H1 (cell line): ENCODE measurements around the gene PLK1. TPM values are rescaled to one million over a fixed set of nuclear protein-coding genes. Genes with fewer than 3 reads are reported as not detected.

ENCODE experiments used
- CTCF ChIA-PET: fragments of 300-600 bp; sonication (Branson Sonifier 250); formaldehyde crosslinking; loops from one replicate; lab custom pipeline; 2021; ENCODE audit not compliant: partially characterized antibody; lab: Charles Lee
- POLR2A ChIA-PET: fragments of 300-600 bp; sonication (Branson Sonifier 250); formaldehyde crosslinking; loops from one replicate; lab custom pipeline; 2021; ENCODE audit warnings: inconsistent platforms; ENCODE audit not compliant: partially characterized antibody; lab: Charles Lee
- DNase-seq, 2 experiments: peaks; one replicate each; pipeline versions ENCODE4 v3.0.0 to v3.0.0-alpha.2; 2010 to 2022; ENCODE audit warnings: low spot score in 2 of 2, low read depth in 1 of 2, mixed read lengths in 1 of 2
- FAIRE-seq: peaks from 2 replicates; lab custom pipeline; 2011; peaks lifted over from hg19 to GRCh38; lab: Jason Lieb, UNC
- H2AFZ ChIP-seq: 2 replicates; pipeline ENCODE4 v1.8.1; 2012; ENCODE audit warnings: low read length, inconsistent platforms
- H2AK5ac ChIP-seq: 2 replicates; pipeline ENCODE4 v1.6.1; 2013; ENCODE audit warnings: low read depth, low read length
- H2BK120ac ChIP-seq: replicated peaks from 2 replicates; pipeline ENCODE3; 2013; ENCODE audit warnings: low read depth, low read length, inconsistent platforms
- H2BK12ac ChIP-seq: 2 replicates; pipeline ENCODE4 v1.6.1; 2013; ENCODE audit warnings: low read depth, low read length
- H2BK15ac ChIP-seq: 2 replicates; pipeline ENCODE4 v1.6.1; 2013; ENCODE audit warnings: low read length
- H2BK20ac ChIP-seq: 2 replicates; pipeline ENCODE4 v1.6.1; 2013; ENCODE audit warnings: low read length
- H2BK5ac ChIP-seq: 2 replicates; pipeline ENCODE4 v1.6.1; 2013; ENCODE audit warnings: low read depth, low read length
- H3K14ac ChIP-seq: 2 replicates; pipeline ENCODE4 v1.6.1; 2013; ENCODE audit warnings: inconsistent platforms; ENCODE audit not compliant: insufficient read length
- H3K18ac ChIP-seq: 2 replicates; pipeline ENCODE4 v1.6.1; 2013; ENCODE audit warnings: low read length; ENCODE audit errors: extremely low read depth
- H3K23ac ChIP-seq: 2 replicates; pipeline ENCODE4 v1.6.1; 2013; ENCODE audit warnings: inconsistent platforms; ENCODE audit not compliant: insufficient read length
- H3K23me2 ChIP-seq: 2 replicates; pipeline ENCODE4 v1.6.1; 2013; ENCODE audit warnings: low read depth, low read length
- H3K27ac ChIP-seq: 2 replicates; pipeline ENCODE4 v1.6.1; 2011; ENCODE audit warnings: low read depth, low read length, inconsistent platforms
- H3K27me3 ChIP-seq, 4 experiments: replicated peaks in 1 of 4; 1 replicate in 1 of 4; 2 replicates in 3 of 4; pipeline versions ENCODE4 v1.6.1 to v1.8.1; 2011 to 2013; ENCODE audit warnings: low read length in 3 of 4, mild to moderate bottlenecking in 3 of 4, inconsistent platforms in 2 of 4, mixed read lengths in 2 of 4, moderate library complexity in 1 of 4; ENCODE audit not compliant: control insufficient read depth in 3 of 4, insufficient read depth in 3 of 4; ENCODE audit errors: extremely low read depth in 1 of 4
- H3K36me3 ChIP-seq, 4 experiments: 2 replicates each; pipeline versions ENCODE4 v1.6.1 to v1.8.1; 2011 to 2013; ENCODE audit warnings: mild to moderate bottlenecking in 4 of 4, low read length in 3 of 4, moderate library complexity in 2 of 4, control low read depth in 1 of 4, inconsistent platforms in 1 of 4; ENCODE audit not compliant: insufficient read depth in 4 of 4, control insufficient read depth in 2 of 4
- H3K4ac ChIP-seq: replicated peaks from 2 replicates; pipeline ENCODE3; 2013; ENCODE audit warnings: low read length, low read depth, mixed read lengths, inconsistent platforms; ENCODE audit not compliant: insufficient read length
- H3K4me1 ChIP-seq, 4 experiments: replicated peaks in 1 of 4; 1 replicate in 1 of 4; 2 replicates in 3 of 4; pipeline versions ENCODE4 v1.6.1 to v1.8.1; 2011 to 2013; ENCODE audit warnings: low read length in 3 of 4, inconsistent platforms in 2 of 4, mixed read lengths in 1 of 4; ENCODE audit not compliant: insufficient read depth in 4 of 4, control insufficient read depth in 3 of 4
- H3K4me2 ChIP-seq, 2 experiments: 2 replicates each; pipeline versions ENCODE4 v1.6.1 to v1.8.1; 2011 to 2013; ENCODE audit warnings: low read depth in 2 of 2, low read length in 2 of 2, control low read depth in 1 of 2, inconsistent platforms in 1 of 2, mild to moderate bottlenecking in 1 of 2; ENCODE audit not compliant: insufficient read depth in 1 of 2
- H3K4me3 ChIP-seq, 4 experiments: fragments of 200-600, 300-600 bp in 1 of 4; sonication (generic), shearing (Covaris generic), sonication (Bioruptor Twin) in 1 of 4; 2 replicates each; pipeline versions ENCODE4 v1.5.1 to v1.8.1; 2011 to 2016; ENCODE audit warnings: low read length in 4 of 4, low read depth in 3 of 4, control low read depth in 2 of 4, inconsistent platforms in 2 of 4, mild to moderate bottlenecking in 2 of 4, mixed read lengths in 1 of 4, moderate library complexity in 1 of 4; ENCODE audit not compliant: insufficient read depth in 2 of 4; ENCODE audit errors: extremely low read depth in 1 of 4
- H3K56ac ChIP-seq: replicated peaks from 2 replicates; pipeline ENCODE3; 2013; ENCODE audit warnings: low read depth, mild to moderate bottlenecking, mixed read lengths, low read length, inconsistent platforms; ENCODE audit not compliant: insufficient read length
- H3K79me1 ChIP-seq: 2 replicates; pipeline ENCODE4 v1.6.1; 2013; ENCODE audit warnings: low read depth, low read length, control low read depth
- H3K79me2 ChIP-seq, 2 experiments: 2 replicates each; pipeline versions ENCODE4 v1.6.1 to v1.8.1; 2012 to 2013; ENCODE audit warnings: low read length in 2 of 2, mild to moderate bottlenecking in 2 of 2, inconsistent platforms in 1 of 2; ENCODE audit not compliant: insufficient read depth in 2 of 2, control insufficient read depth in 1 of 2
- H3K9ac ChIP-seq, 4 experiments: replicated peaks in 1 of 4; 1 replicate in 1 of 4; 2 replicates in 3 of 4; pipeline versions ENCODE4 v1.6.1 to v1.8.1; 2011 to 2013; ENCODE audit warnings: low read depth in 3 of 4, low read length in 3 of 4, control low read depth in 2 of 4, mild to moderate bottlenecking in 2 of 4, moderate library complexity in 2 of 4, inconsistent platforms in 1 of 4; ENCODE audit errors: extremely low read depth in 1 of 4
- H3K9me3 ChIP-seq, 2 experiments: 2 replicates each; pipeline versions ENCODE4 v1.6.1 to v1.8.1; 2012 to 2013; ENCODE audit warnings: mild to moderate bottlenecking in 2 of 2, moderate library complexity in 2 of 2, control low read depth in 1 of 2, inconsistent platforms in 1 of 2, low read depth in 1 of 2, low read length in 1 of 2, mixed read lengths in 1 of 2; ENCODE audit not compliant: insufficient read depth in 2 of 2
- H4K20me1 ChIP-seq, 2 experiments: replicated peaks in 1 of 2; 2 replicates each; pipeline versions ENCODE3 to v1.8.1; 2011 to 2013; ENCODE audit warnings: inconsistent platforms in 2 of 2, low read length in 2 of 2, mild to moderate bottlenecking in 1 of 2; ENCODE audit not compliant: insufficient read depth in 2 of 2, control insufficient read depth in 1 of 2
- H4K5ac ChIP-seq: 2 replicates; pipeline ENCODE4 v1.6.1; 2013; ENCODE audit warnings: low read length, low read depth, mixed read lengths, inconsistent platforms; ENCODE audit not compliant: insufficient read length
- H4K8ac ChIP-seq: 2 replicates; pipeline ENCODE4 v1.8.0; 2013; ENCODE audit warnings: mild to moderate bottlenecking, moderate library complexity, low read length, inconsistent platforms; ENCODE audit not compliant: insufficient read depth; ENCODE audit errors: extremely low read depth
- H4K91ac ChIP-seq: replicated peaks from 2 replicates; pipeline ENCODE3; 2013; ENCODE audit warnings: low read length, mixed read lengths, inconsistent platforms; ENCODE audit not compliant: insufficient read length
- BRCA1 ChIP-seq: IDR thresholded peaks from 2 replicates; pipeline ENCODE4 v1.6.1; 2012; ENCODE audit warnings: low read depth, low read length, improper control_type of control experiment
- CBX8 ChIP-seq: fragments of 300-800, 300-1000 bp; sonication (generic); IDR thresholded peaks from 2 replicates; pipeline ENCODE4 v1.7.1; 2016; ENCODE audit warnings: low read depth, low read length, borderline replicate concordance
- CEBPB ChIP-seq: IDR thresholded peaks from 2 replicates; pipeline ENCODE4 v1.6.1; 2012; ENCODE audit warnings: low read depth, low read length
- EGR1 ChIP-seq: IDR thresholded peaks from 2 replicates; pipeline ENCODE4 v1.6.1; 2011; ENCODE audit warnings: low read depth, low read length, borderline replicate concordance
- KDM1A ChIP-seq: fragments of 200-600, 300-600 bp; sonication (generic); IDR thresholded peaks from 2 replicates; pipeline ENCODE4 v1.7.1; 2016; ENCODE audit warnings: mild to moderate bottlenecking, low read length, borderline replicate concordance
- NRF1 ChIP-seq: IDR thresholded peaks from 2 replicates; pipeline ENCODE4 v1.6.1; 2011; ENCODE audit warnings: mild to moderate bottlenecking, low read depth, low read length, improper control_type of control experiment
- POLR2AphosphoS5 ChIP-seq: IDR thresholded peaks from 2 replicates; pipeline ENCODE4 v1.6.1; 2011; ENCODE audit warnings: low read depth, low read length
- RAD21 ChIP-seq, 2 experiments: IDR thresholded peaks in 1 of 2; conservative IDR thresholded peaks in 1 of 2; 2 replicates each; pipeline ENCODE4 v1.6.1; 2011; ENCODE audit warnings: low read depth in 2 of 2, low read length in 2 of 2, improper control_type of control experiment in 1 of 2, inconsistent platforms in 1 of 2, mild to moderate bottlenecking in 1 of 2, moderate library complexity in 1 of 2
- SIRT6 ChIP-seq: IDR thresholded peaks from one replicate; pipeline ENCODE4 v1.7.1; 2012; ENCODE audit warnings: low read length, inconsistent platforms
- SP2 ChIP-seq: IDR thresholded peaks from 2 replicates; pipeline ENCODE4 v1.6.1; 2012; ENCODE audit warnings: mild to moderate bottlenecking, low read length, inconsistent platforms
- SUZ12 ChIP-seq: fragments of 200-600 bp; sonication (generic); IDR thresholded peaks from 2 replicates; pipeline ENCODE4 v1.6.1; 2012; ENCODE audit warnings: mild to moderate bottlenecking, inconsistent platforms, low read length, moderate library complexity, mixed read lengths
- TAF1 ChIP-seq: IDR thresholded peaks from 2 replicates; pipeline ENCODE4 v1.6.1; 2011; ENCODE audit warnings: mild to moderate bottlenecking, low read depth, low read length
- TAF7 ChIP-seq: optimal IDR thresholded peaks from 2 replicates; pipeline ENCODE3; 2011; ENCODE audit warnings: low read depth, mild to moderate bottlenecking, inconsistent platforms, low read length, moderate library complexity, borderline replicate concordance
- WGBS, 2 experiments: shearing (Covaris generic) in 1 of 2; methylation state at CpG; one replicate each; pipeline versions ENCODE4 v1.1.6 to v1.1.7; 2013 to 2015; ENCODE audit warnings: low lambda C conversion rate in 2 of 2, mixed read lengths in 2 of 2, inconsistent platforms in 1 of 2, low coverage in 1 of 2, missing lambda C conversion rate in 1 of 2; ENCODE audit not compliant: insufficient replicate concordance in 2 of 2, insufficient coverage in 1 of 2, insufficient read length in 1 of 2; ENCODE audit errors: extremely low coverage in 1 of 2, missing lambda C conversion rate in 1 of 2; 5-methylcytosine and 5-hydroxymethylcytosine counted together
- polyA plus RNA-seq, 7 experiments: library from polyadenylated mRNA; depleted of rRNA in 3 of 7; stranded (reverse) in 5 of 7; unstranded in 2 of 7; fragments of >200 nt in 5 of 7; fragments of 200-250 nt in 2 of 7; gene quantifications; 1 replicate in 5 of 7; 2 replicates in 1 of 7; 4 replicates in 1 of 7; pipeline versions ENCODE4 v1.2.1 to v1.2.3, GENCODE V29; 2011 to 2013; ENCODE audit warnings: missing spikeins in 2 of 7, mixed read lengths in 2 of 7
- total RNA-seq: library from RNA; stranded (reverse); fragmentation: NEBNext Ultra II Directional; extraction: Animal tissue kit (Norgen Biotek cat#: 25700); gene quantifications from 2 replicates; pipeline ENCODE4 v1.2.1, GENCODE V29; 2021

PLK1 gene
- total and polyA plus RNA-seq, 2 of the 8 experiments (the other 6 are each of a cell fraction or from before 2014, with no cell fraction given), result 127 to 139 TPM

DNA sequence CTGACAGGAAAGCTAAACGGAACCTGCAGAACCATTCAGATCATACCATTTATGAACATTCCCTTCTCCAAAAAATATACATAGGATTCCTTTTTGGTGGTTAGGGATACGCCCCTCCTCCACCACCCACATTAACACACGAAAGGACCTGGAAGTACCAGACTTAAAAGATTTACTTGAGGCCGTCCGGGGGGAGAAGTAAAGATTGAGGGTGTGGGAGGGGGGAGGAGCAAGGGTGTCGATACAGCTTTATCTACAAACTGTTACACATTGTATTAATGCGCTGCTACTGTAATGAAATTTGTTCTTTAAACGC lies 38.1 kb upstream of the PLK1 start:
- Histone ChIP-seq H4K91ac (peak overlapping the region; percentile 52), H3K79me2 (peaks cover 0 to 35% of the 10 kb centered on the region in 2 experiments; a peak in 2 of 4 replicates), H3K18ac (peak overlapping the region; percentile 75), H2BK120ac (no peak overlapping the region), H3K4me1 (peaks cover 0 to 9% (median 1%) of the 10 kb centered on the region in 4 experiments; a peak in 3 of 7 replicates), H2BK12ac (no peak overlapping the region; the same call in 1 of the 2 replicates), H3K36me3 (peaks cover 9 to 35% (median 16%) of the 10 kb centered on the region in 4 experiments), H3K23ac (no peak overlapping the region), H3K27ac (peak overlapping the region; percentile 85), H3K4ac (peak overlapping the region; percentile 30), H2BK20ac (no peak overlapping the region), H3K79me1 (no peaks in the 10 kb centered on the region; the same call in 1 of the 2 replicates), H4K20me1 (peaks cover 2% of the 10 kb centered on the region in 2 experiments), H2BK15ac (no peak overlapping the region), H3K23me2 (peaks cover 4% of the 10 kb centered on the region; the same call in 1 of the 2 replicates), H2AK5ac (no peak overlapping the region), H3K14ac (no peak overlapping the region), H3K9ac (peak overlapping the region; percentile 65 to 96 (median 90)), H3K4me2 (peak overlapping the region; percentile 79 to 81), H4K8ac (peak overlapping the region; percentile 97; the same call in 1 of the 2 replicates), H2BK5ac (peak overlapping the region; percentile 73; the same call in 1 of the 2 replicates), H3K56ac (peak overlapping the region; percentile 85), H4K5ac (peak overlapping the region; percentile 85), H3K4me3 (peak overlapping the region; percentile 83 to 99 (median 96)), H3K9me3 (no peaks in the 10 kb centered on the region), H2AFZ (peak overlapping the region; percentile 38; the same call in 1 of the 2 replicates)
- DNase-seq (peak in 1 of 2 experiments; percentile 9), FAIRE-seq (no peak)
- CTCF ChIA-PET, result interaction anchor here (1.2 kb wide), 2 partner anchors 38 to 42 kb away, joined by 3 read pairs; partner anchors contain the start of gene PLK1
- POLR2A ChIA-PET, result interaction anchor here (0.7 to 3.2 kb wide), 16 partner anchors 8 to 132 kb away, joined by 3 to 32 read pairs (median 3); partner anchors contain the start of genes EARS2, PLK1 and UBFD1
- TF ChIP-seq EGR1, result no peak
- no peak for TF ChIP-seq POLR2AphosphoS5
- no peak for TF ChIP-seq NRF1
- TF ChIP-seq TAF7, result no peak
- no peak for TF ChIP-seq SP2
- no peak for TF ChIP-seq TAF1
- TF ChIP-seq SIRT6, result no peak
- no peak for TF ChIP-seq RAD21 (IDR thresholded peaks at IDR 0.05 in 1 of 2, conservative IDR thresholded peaks at IDR 0.05 in 1 of 2; ENCODE audit: low read depth in 2 of 2, low read length in 2 of 2)
- TF ChIP-seq CBX8, result no peak
- TF ChIP-seq BRCA1, result no peak
- no peak for TF ChIP-seq SUZ12
- TF ChIP-seq KDM1A, result no peak
- TF ChIP-seq CEBPB, result no peak
- TF ChIP-seq, all 59 proteins: peak for 0
- H3K27me3 ChIP-seq, result no peaks in the 10 kb centered on the region
- 3% methylated on average over 8 of the region's 8 CpGs; no CpG with 5 or more reads in 1 of the 2 experiments for WGBS, 2 experiments
